Tibial nerve (tissue), 4 donors: ENCODE data around the gene SFTPB. TPM values are rescaled to one million over a fixed set of nuclear protein-coding genes. Genes with fewer than 3 reads are reported as not detected.

Source experiments
- DNase-seq, 2 donors: peaks; one replicate each; pipeline ENCODE4 v3.0.0-alpha.2; 2019; ENCODE audit warnings: low spot score in 2 of 2
- H3K27ac ChIP-seq, 4 donors: fragments of 200-600 bp; sonication (generic) in 3 of 4; one replicate each; pipeline ENCODE4 v1.5.1; 2017 to 2019; ENCODE audit warnings: mild to moderate bottlenecking in 1 of 4
- H3K27me3 ChIP-seq, 2 donors: fragments of 200-600 bp; sonication (generic) in 1 of 2; one replicate each; pipeline versions ENCODE4 v1.5.1 to v1.6.0; 2017 to 2019
- H3K36me3 ChIP-seq, 3 donors: fragments of 200-600 bp; sonication (generic); one replicate each; pipeline ENCODE4 v1.5.1; 2018 to 2019
- H3K4me1 ChIP-seq, 4 donors: fragments of 200-600 bp; sonication (generic) in 3 of 4; one replicate each; pipeline ENCODE4 v1.5.1; 2017 to 2019
- H3K4me3 ChIP-seq, 4 donors: fragments of 200-600 bp; sonication (generic) in 3 of 4; one replicate each; pipeline ENCODE4 v1.5.1; 2017 to 2019; ENCODE audit warnings: mild to moderate bottlenecking in 1 of 4, moderate library complexity in 1 of 4
- H3K9me3 ChIP-seq, 4 donors: fragments of 200-600 bp; sonication (generic) in 3 of 4; one replicate each; pipeline ENCODE4 v1.5.1; 2017 to 2019
- EP300 ChIP-seq, 2 donors: sonication (generic); formaldehyde crosslinking; IDR thresholded peaks; one replicate each; pipeline ENCODE4 v1.6.1; 2017; ENCODE audit warnings: antibody characterized with exemption in 2 of 2, mild to moderate bottlenecking in 1 of 2
- POLR2A ChIP-seq, 2 donors: fragments of 450-650 bp; IDR thresholded peaks; one replicate each; pipeline ENCODE4 v1.6.1; 2017; ENCODE audit warnings: antibody characterized with exemption in 2 of 2, mild to moderate bottlenecking in 2 of 2, moderate library complexity in 2 of 2
- WGBS, 2 donors: methylation state at CpG; one replicate each; pipeline ENCODE4 v1.1.5; 2018; 5-methylcytosine and 5-hydroxymethylcytosine counted together
- total RNA-seq, 4 donors: library from RNA; depleted of rRNA; stranded (reverse); fragments of >200 nt; gene quantifications; one replicate each; pipeline ENCODE4 v1.1.0, GENCODE V29; 2016
- TF ChIP-seq, protein P1 (sequence below), 5 experiments: fragments of 200-600 bp in 3 of 5; fragments of 450-650 bp in 2 of 5; sonication (generic) in 3 of 5; IDR thresholded peaks; one replicate each; pipeline ENCODE4 v1.5.1; 2016 to 2019; ENCODE audit warnings: antibody characterized with exemption in 5 of 5, mild to moderate bottlenecking in 3 of 5, moderate library complexity in 2 of 5

SFTPB gene
- total RNA-seq, 4 donors from 2014 or later, result not detected

- WGBS, 2 donors, result 73 to 79% methylated on average over 2 of the region's 2 CpGs
- Histone ChIP-seq H3K27me3 (no peaks in the 10 kb centered on the region), H3K36me3 (no peaks in the 10 kb centered on the region), H3K27ac (peak overlapping the region in 1 of 4 donors; percentile 60), H3K4me3 (no peak overlapping the region), H3K4me1 (peaks cover 0 to 13% (median 6%) of the 10 kb centered on the region in 4 donors), H3K9me3 (no peaks in the 10 kb centered on the region)
- TF ChIP-seq, protein P1, sequence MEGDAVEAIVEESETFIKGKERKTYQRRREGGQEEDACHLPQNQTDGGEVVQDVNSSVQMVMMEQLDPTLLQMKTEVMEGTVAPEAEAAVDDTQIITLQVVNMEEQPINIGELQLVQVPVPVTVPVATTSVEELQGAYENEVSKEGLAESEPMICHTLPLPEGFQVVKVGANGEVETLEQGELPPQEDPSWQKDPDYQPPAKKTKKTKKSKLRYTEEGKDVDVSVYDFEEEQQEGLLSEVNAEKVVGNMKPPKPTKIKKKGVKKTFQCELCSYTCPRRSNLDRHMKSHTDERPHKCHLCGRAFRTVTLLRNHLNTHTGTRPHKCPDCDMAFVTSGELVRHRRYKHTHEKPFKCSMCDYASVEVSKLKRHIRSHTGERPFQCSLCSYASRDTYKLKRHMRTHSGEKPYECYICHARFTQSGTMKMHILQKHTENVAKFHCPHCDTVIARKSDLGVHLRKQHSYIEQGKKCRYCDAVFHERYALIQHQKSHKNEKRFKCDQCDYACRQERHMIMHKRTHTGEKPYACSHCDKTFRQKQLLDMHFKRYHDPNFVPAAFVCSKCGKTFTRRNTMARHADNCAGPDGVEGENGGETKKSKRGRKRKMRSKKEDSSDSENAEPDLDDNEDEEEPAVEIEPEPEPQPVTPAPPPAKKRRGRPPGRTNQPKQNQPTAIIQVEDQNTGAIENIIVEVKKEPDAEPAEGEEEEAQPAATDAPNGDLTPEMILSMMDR (IDR thresholded peaks at IDR 0.05), result no peak
- TF ChIP-seq EP300 (IDR thresholded peaks at IDR 0.05) (no peak), POLR2A (IDR thresholded peaks at IDR 0.05) (no peak)
- no peak for DNase-seq
Observed at GRCh38 chr2:85680707-85681371, 12.8 kb upstream of the SFTPB start.

- 20 to 25% methylated on average over 21 to 25 of the region's 25 CpGs for WGBS, 2 donors
- H3K36me3 ChIP-seq, result no peaks in the 10 kb centered on the region
- peak; percentile 87 to 95 for DNase-seq
- no peak overlapping the region for H3K4me3 ChIP-seq
- H3K27ac ChIP-seq, result peak overlapping the region in 1 of 4 donors; percentile 59
- H3K9me3 ChIP-seq, result no peaks in the 10 kb centered on the region
- H3K27me3 ChIP-seq, result no peaks in the 10 kb centered on the region
- peaks cover 0 to 13% (median 6%) of the 10 kb centered on the region in 4 donors for H3K4me1 ChIP-seq
- TF ChIP-seq, protein P1 (IDR thresholded peaks at IDR 0.05), result peak; percentile 93 to 99 (median 98)
- TF ChIP-seq POLR2A (IDR thresholded peaks at IDR 0.05), result no peak
- TF ChIP-seq EP300 (IDR thresholded peaks at IDR 0.05), result peak in 1 of 2 donors; percentile 64
Observed at GRCh38 chr2:85678794-85679672, 11.0 kb upstream of the SFTPB start.

DNA sequence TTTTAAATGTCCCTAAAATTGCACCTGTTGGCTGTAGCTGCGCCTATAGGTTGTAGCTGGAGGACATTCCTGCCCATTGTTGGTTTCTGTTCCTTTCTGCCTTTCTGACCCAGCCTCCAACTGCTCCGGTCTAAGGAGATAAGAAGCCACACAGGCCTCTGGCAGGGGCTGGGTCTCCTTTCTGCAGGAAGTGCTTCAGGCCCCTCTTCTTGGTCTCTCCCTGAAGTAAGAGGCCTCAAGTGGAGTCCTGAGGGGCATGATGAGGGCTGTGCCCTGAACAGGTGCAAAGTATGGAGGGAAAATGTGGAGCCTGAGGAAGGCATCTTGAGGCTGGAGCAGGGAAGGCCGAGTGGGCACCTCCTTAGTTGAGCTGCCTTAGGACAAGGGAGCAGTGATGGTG, 10.4 kb upstream of the SFTPB start:
- Histone ChIP-seq H3K36me3 (no peaks in the 10 kb centered on the region), H3K27me3 (no peaks in the 10 kb centered on the region), H3K9me3 (no peaks in the 10 kb centered on the region), H3K4me3 (no peak overlapping the region), H3K27ac (peak overlapping the region in 1 of 4 donors; percentile 59), H3K4me1 (peaks cover 0 to 13% (median 6%) of the 10 kb centered on the region in 4 donors)
- no peak for DNase-seq
- TF ChIP-seq POLR2A (IDR thresholded peaks at IDR 0.05) (no peak), EP300 (IDR thresholded peaks at IDR 0.05) (no peak)
- TF ChIP-seq, protein P1 (IDR thresholded peaks at IDR 0.05), result no peak
- 65 to 75% methylated on average over 3 of the region's 3 CpGs for WGBS, 2 donors

DNA sequence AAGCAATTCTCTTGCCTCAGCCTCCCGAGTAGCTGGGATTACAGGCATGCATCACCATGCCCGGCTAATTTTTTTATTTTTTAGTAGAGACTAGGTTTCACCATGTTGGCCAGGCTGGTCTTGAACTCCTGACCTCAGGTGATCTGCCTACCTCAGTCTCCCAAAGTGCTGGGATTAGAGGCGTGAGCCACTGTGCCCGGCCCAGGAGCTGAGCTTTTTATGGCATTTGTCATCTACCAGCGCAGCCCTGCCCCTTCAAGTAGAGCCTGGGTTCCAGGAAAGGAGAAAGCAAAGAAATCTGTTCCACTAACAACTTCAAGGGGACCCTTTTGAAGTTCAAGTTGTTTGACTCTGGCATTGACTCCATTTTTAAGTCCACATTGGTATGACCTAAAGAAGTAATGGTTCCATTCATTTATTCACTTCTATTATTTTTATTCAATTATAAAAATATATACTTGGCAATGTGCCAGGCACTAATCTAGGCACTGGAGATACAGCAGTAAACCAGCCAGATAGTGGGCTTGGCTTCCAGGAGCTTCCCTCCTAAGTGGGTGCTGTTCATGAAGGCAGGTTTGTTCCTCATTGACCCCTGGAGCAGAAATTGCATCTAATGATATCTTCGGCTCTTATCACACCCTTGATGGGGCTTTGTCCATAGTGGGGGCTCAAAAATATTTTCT, 8.0 kb upstream of the SFTPB start:
- TF ChIP-seq EP300 (IDR thresholded peaks at IDR 0.05) (no peak), POLR2A (IDR thresholded peaks at IDR 0.05) (no peak)
- TF ChIP-seq, protein P1 (IDR thresholded peaks at IDR 0.05), result no peak
- H3K27ac ChIP-seq, result no peak overlapping the region
- H3K36me3 ChIP-seq, result no peaks in the 10 kb centered on the region
- 83 to 87% methylated on average over 6 of the region's 6 CpGs for WGBS, 2 donors
- H3K27me3 ChIP-seq, result no peaks in the 10 kb centered on the region
- DNase-seq, result no peak
- H3K9me3 ChIP-seq, result no peaks in the 10 kb centered on the region
- peaks cover 0 to 13% (median 6%) of the 10 kb centered on the region in 4 donors for H3K4me1 ChIP-seq
- H3K4me3 ChIP-seq, result no peak overlapping the region
